ENCODE results near the gene FAM3A. TPM values are rescaled to one million over a fixed set of nuclear protein-coding genes. Genes with fewer than 3 reads are reported as not detected.

The FAM3A gene
- total RNA-seq, 5 donors from 2014 or later (not counting 1 experiment from before 2014, with no cell fraction given): 33.9 to 67.6 (median 57.8) TPM

DNA sequence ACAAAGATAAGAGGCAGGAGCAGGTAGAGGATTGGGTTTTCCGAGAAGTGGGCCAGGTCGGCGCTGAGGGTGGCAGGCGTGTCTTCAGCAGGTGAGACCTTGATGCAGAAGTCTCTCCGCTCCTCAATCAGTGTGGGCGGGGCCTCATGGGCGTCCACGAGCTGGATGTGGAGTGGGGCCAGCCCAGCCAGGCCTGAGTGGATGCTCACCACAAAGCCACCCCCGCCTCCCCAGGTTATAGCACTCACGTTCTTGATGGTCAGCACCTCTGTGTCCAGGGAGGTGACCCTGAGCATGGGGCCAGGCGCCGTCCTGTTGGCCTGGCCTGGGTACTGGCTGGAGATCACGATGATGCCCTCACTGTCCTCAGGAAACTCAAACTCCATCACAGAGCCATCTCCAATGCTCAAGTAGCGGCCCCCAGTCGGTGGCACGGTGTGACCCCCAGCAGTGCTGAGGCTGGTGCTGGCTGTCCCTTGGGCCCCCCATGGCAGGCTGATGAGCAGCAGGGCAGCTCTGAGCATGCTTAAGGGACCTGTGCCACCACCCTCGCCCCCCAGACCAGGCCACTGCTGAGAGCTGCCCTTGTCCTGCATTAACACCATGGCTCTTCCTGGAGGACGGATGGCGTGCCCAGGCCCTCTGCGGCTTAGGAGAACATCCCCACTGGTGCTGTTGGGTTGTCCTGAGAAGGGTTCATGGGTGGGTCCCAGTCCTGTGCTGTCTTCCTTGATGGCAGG, 27.5 kb downstream of the FAM3A start:
- H3K27me3 Mint-ChIP-seq: peaks cover 0 to 4% of the 10 kb centered on the region in 2 donors
- no peaks in the 10 kb centered on the region for H3K36me3 Mint-ChIP-seq
- no peak overlapping the region for H3K4me3 ChIP-seq (ENCODE audit: control insufficient read depth in 1 of 2, extremely low read depth in 1 of 2, low read length in 1 of 2)
- H3K4me3 Mint-ChIP-seq: peak overlapping the region in 1 of 3 donors; percentile 86
- CTCF ChIA-PET: no interaction called here
- 93% methylated on average over 3 of the region's 20 CpGs for WGBS (ENCODE audit: insufficient coverage)
- peaks cover 0 to 62% of the 10 kb centered on the region in 2 experiments for H3K4me1 ChIP-seq (ENCODE audit: control insufficient read depth in 1 of 2, extremely low read depth in 1 of 2, insufficient read depth in 2 of 2, low read length in 2 of 2)
- no peaks in the 10 kb centered on the region for H3K9me3 ChIP-seq
- H3K27me3 ChIP-seq (replicated peaks in 1 of 2; ENCODE audit: control insufficient read depth in 2 of 2, extremely low read depth in 1 of 2, insufficient read depth in 2 of 2, low read length in 1 of 2): no peaks in the 10 kb centered on the region
- POLR2A ChIA-PET: no interaction called here
- H3K4me1 Mint-ChIP-seq: peaks cover 18 to 35% (median 31%) of the 10 kb centered on the region in 3 donors
- H3K27ac ChIP-seq (ENCODE audit: low read length): no peak overlapping the region
- H3K9me3 Mint-ChIP-seq: no peaks in the 10 kb centered on the region
- H3K36me3 ChIP-seq (ENCODE audit: control insufficient read depth in 2 of 2, extremely low read depth in 1 of 2, insufficient read depth in 1 of 2, low read length in 1 of 2): peaks cover 0 to 24% of the 10 kb centered on the region in 2 donors
- ATAC-seq (replicated peaks in 1 of 4): no peak
- H3K27ac Mint-ChIP-seq: peak overlapping the region in 1 of 2 donors; percentile 92
- DNase-seq: no peak

DNA sequence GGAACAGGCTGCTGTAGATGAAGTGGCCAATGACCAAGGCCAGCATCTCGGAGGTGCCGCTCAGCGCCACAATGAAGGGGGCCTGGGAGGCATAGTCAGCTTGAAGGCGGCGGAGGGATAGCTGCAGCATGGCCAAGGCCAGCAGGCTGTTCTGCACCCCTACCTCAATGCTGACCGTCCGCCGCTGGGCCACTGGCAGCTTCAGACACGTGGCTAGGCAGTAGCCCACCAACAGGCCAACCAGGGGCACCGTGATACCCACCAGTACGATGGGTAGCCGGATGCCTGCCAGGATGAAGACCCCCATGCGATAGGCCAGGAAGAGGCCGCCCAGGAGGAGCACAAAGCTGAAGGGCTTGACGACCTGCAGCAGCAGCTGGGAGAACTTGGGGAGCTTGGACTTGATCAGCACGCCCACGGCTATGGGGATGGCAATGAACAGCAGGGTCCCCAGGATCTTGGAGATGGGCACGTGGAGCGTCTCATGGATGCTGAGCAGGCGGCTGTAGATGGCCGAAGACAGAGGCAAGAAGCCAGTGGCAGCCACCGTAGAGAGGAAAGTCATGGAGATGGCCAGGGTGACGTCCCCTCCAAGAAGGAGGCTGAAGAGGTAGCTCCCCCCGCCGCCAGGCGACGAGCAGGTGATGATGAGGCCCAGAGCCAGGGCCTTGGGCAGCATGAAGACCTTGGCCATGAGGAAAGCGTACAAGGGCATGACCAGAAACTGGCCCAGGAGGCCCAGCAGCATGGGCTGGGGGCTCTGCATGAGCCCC, 28.3 kb downstream of the FAM3A start:
- Mint-ChIP-seq H3K27me3 (peaks cover 0 to 4% of the 10 kb centered on the region in 2 donors), H3K27ac (peak overlapping the region; percentile 27 to 85), H3K4me1 (peaks cover 22 to 39% (median 34%) of the 10 kb centered on the region in 3 donors), H3K4me3 (peak overlapping the region; percentile 21 to 82 (median 79)), H3K36me3 (no peaks in the 10 kb centered on the region), H3K9me3 (no peaks in the 10 kb centered on the region)
- peaks cover 0 to 69% of the 10 kb centered on the region in 2 experiments for H3K4me1 ChIP-seq (ENCODE audit: control insufficient read depth in 1 of 2, extremely low read depth in 1 of 2, insufficient read depth in 2 of 2, low read length in 2 of 2)
- H3K27me3 ChIP-seq (replicated peaks in 1 of 2; ENCODE audit: control insufficient read depth in 2 of 2, extremely low read depth in 1 of 2, insufficient read depth in 2 of 2, low read length in 1 of 2): no peaks in the 10 kb centered on the region
- DNase-seq (no peak), ATAC-seq (replicated peaks in 1 of 4) (no peak)
- H3K4me3 ChIP-seq (ENCODE audit: control insufficient read depth in 1 of 2, extremely low read depth in 1 of 2, low read length in 1 of 2): no peak overlapping the region
- no peaks in the 10 kb centered on the region for H3K9me3 ChIP-seq
- H3K27ac ChIP-seq (ENCODE audit: low read length): peak overlapping the region; percentile 47
- ChIA-PET POLR2A (interaction anchor here in 1 of 2 donors (0.7 kb wide), 1 partner anchor 49 kb away, joined by 3 read pairs; no protein-coding TSS in a partner anchor), CTCF (no interaction called here)
- peaks cover 0 to 24% of the 10 kb centered on the region in 2 donors for H3K36me3 ChIP-seq (ENCODE audit: control insufficient read depth in 2 of 2, extremely low read depth in 1 of 2, insufficient read depth in 1 of 2, low read length in 1 of 2)
- 96% methylated on average over 22 of the region's 28 CpGs for WGBS (ENCODE audit: insufficient coverage)

DNA sequence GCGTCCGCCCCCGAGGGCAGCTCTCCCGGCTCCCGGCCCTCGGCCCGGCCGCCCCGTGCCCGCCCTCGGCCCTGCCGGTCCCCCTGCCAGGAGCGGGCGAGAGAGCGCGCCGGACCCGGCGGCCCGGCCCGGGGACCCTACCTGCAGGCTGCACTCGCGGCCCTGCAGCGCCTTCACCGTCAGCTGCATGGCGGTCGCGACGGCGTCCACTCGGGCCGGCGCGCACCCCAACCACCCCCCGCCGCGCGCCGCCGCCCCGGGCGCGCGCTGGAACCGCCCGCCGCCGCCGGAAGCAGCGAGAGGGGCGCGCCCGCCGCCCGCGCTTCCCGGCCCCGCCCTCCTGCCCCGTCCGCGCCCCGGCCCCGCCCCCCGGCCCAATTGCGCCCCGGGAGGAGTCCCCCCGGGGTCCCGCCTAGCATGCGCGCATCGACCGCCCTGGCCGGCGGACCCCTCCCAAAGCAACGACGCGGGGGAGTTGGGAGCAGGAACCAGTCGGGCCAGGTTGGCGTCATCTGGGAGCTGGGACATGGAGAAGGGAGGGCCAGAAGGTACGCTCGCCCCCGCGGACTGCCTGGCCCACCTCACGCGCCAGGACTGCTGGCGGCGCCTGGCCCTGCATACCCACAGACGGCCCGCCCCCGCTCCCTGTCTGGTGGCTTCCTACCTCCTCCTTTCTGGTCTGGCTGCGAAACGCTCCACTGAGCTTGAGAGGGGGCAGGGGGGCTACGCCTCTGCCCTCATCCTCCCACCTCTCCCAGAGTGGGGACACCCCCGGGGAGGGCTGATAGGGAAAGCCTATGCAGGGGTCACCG, 29.4 kb downstream of the FAM3A start, which contains the start of gene UBL4A:
TSS of gene UBL4A (minus strand) at position 220 of the 812 bp plus-strand sequence. CDS start at position 189, 31 bp downstream.
- Histone ChIP-seq H3K27me3 (replicated peaks in 1 of 2; ENCODE audit: control insufficient read depth in 2 of 2, extremely low read depth in 1 of 2, insufficient read depth in 2 of 2, low read length in 1 of 2) (no peaks in the 10 kb centered on the region), H3K27ac (ENCODE audit: low read length) (peak within 1 kb of the TSS; percentile 53), H3K4me1 (ENCODE audit: control insufficient read depth in 1 of 2, extremely low read depth in 1 of 2, insufficient read depth in 2 of 2, low read length in 2 of 2) (peaks cover 0 to 69% of the 10 kb centered on the region in 2 experiments), H3K4me3 (ENCODE audit: control insufficient read depth in 1 of 2, extremely low read depth in 1 of 2, low read length in 1 of 2) (peak within 1 kb of the TSS in 1 of 2 donors; percentile 56), H3K9me3 (no peaks in the 10 kb centered on the region), H3K36me3 (ENCODE audit: control insufficient read depth in 2 of 2, extremely low read depth in 1 of 2, insufficient read depth in 1 of 2, low read length in 1 of 2) (peaks cover 0 to 24% of the 10 kb centered on the region in 2 donors)
- peak within 1 kb of the TSS; percentile 75 to 82 (median 79) for H3K4me3 Mint-ChIP-seq
- peaks cover 0 to 12% of the 10 kb centered on the region in 2 donors for H3K27me3 Mint-ChIP-seq
- ChIA-PET POLR2A (no interaction called here), CTCF (no interaction called here)
- no peaks in the 10 kb centered on the region for H3K9me3 Mint-ChIP-seq
- peak within 1 kb of the TSS; percentile 85 to 86 for H3K27ac Mint-ChIP-seq
- no peaks in the 10 kb centered on the region for H3K36me3 Mint-ChIP-seq
- DNase-seq: peak in 23 of 35 experiments; percentile 10 to 72 (median 29)
- ATAC-seq (replicated peaks in 1 of 4): peak; percentile 30 to 44 (median 37)
- peaks cover 28 to 39% (median 39%) of the 10 kb centered on the region in 3 donors for H3K4me1 Mint-ChIP-seq
- 0% methylated on average over 46 of the region's 95 CpGs for WGBS (ENCODE audit: insufficient coverage)

DNA sequence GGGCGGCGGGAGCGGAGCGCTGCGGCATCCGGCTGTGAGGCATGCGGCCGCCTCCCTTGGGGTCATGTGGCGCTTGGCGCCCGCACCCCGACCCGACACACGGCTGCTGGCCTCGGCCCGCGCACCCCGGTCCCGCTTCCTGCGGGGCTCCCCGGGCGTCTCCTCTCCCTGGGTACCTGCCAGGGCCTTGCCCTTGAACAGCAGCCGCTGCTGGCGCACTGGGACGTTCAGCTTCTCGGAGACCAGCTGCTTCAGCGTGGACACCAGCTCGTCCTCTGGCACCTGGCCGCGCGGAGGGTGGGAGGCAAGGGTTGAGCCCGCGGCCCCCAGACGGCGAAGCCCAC, 30.0 kb downstream of the FAM3A start:
- Histone ChIP-seq H3K27me3 (replicated peaks in 1 of 2; ENCODE audit: control insufficient read depth in 2 of 2, extremely low read depth in 1 of 2, insufficient read depth in 2 of 2, low read length in 1 of 2) (no peaks in the 10 kb centered on the region), H3K36me3 (ENCODE audit: control insufficient read depth in 2 of 2, extremely low read depth in 1 of 2, insufficient read depth in 1 of 2, low read length in 1 of 2) (peaks cover 0 to 24% of the 10 kb centered on the region in 2 donors), H3K27ac (ENCODE audit: low read length) (no peak overlapping the region), H3K4me1 (ENCODE audit: control insufficient read depth in 1 of 2, extremely low read depth in 1 of 2, insufficient read depth in 2 of 2, low read length in 2 of 2) (peaks cover 0 to 65% of the 10 kb centered on the region in 2 experiments), H3K4me3 (ENCODE audit: control insufficient read depth in 1 of 2, extremely low read depth in 1 of 2, low read length in 1 of 2) (peak overlapping the region in 1 of 2 donors; percentile 56), H3K9me3 (no peaks in the 10 kb centered on the region)
- peak; percentile 5 to 26 (median 12) for ATAC-seq (replicated peaks in 1 of 4)
- H3K27me3 Mint-ChIP-seq: peaks cover 0 to 12% of the 10 kb centered on the region in 2 donors
- peaks cover 28 to 39% (median 39%) of the 10 kb centered on the region in 3 donors for H3K4me1 Mint-ChIP-seq
- H3K9me3 Mint-ChIP-seq: no peaks in the 10 kb centered on the region
- POLR2A ChIA-PET: no interaction called here
- peak in 22 of 35 experiments; percentile 3 to 56 (median 22) for DNase-seq
- no peak overlapping the region for H3K27ac Mint-ChIP-seq
- H3K36me3 Mint-ChIP-seq: no peaks in the 10 kb centered on the region
- peak overlapping the region; percentile 41 to 61 (median 50) for H3K4me3 Mint-ChIP-seq
- CTCF ChIA-PET: interaction anchor here in 1 of 2 donors (0.7 kb wide), 1 partner anchor 776 kb away, joined by 5 read pairs; no protein-coding TSS in a partner anchor
- under 1% methylated on average over 23 of the region's 35 CpGs for WGBS (ENCODE audit: insufficient coverage)

DNA sequence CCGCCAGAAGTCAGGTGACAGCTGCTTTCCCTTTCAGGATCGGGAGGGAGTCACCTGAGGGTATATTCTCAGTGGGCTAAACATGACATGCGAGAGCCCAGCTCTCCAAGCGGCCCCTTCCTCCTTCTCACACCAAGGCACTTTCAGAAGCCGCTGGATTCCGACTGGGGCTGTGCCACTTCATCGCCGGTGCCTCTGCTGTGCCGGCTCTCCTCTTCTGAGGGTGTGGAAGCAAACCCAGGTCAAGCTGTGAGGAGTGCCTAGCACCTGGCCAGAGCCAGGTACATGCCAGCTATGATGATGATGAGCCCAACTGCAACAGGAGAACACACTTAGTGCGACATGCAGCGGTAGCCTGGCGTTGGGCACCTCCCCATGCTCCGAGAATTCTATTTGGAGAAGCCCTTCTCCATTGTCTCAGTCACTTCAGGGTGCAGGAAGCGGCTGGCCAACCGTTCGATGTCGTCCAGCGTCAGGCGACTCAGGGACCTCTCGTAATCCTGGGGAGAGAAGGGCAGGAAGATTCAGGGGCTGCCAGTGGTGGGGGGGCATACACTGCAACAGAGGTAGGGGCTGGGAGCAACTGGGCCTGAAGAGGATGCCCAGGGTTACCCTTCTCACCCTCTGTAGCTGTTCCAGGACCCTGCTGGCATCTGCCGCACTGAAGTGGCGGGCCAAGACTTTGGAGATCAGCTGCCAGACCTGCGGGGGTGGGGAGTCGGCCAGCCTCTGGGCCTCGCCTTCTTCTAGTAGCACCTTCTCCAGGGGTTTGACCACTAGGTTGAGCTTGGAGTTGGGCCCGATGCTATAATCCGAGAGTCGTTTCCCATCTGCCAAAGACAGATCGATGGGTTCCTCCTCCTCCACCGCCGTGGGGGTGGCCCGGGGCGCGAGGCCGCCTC, 30.6 kb downstream of the FAM3A start:
- H3K4me1 ChIP-seq (ENCODE audit: control insufficient read depth in 1 of 2, extremely low read depth in 1 of 2, insufficient read depth in 2 of 2, low read length in 2 of 2): peaks cover 0 to 62% of the 10 kb centered on the region in 2 experiments
- CTCF ChIA-PET: interaction anchor here in 1 of 2 donors (0.7 kb wide), 1 partner anchor 776 kb away, joined by 5 read pairs; no protein-coding TSS in a partner anchor
- H3K27me3 ChIP-seq (replicated peaks in 1 of 2; ENCODE audit: control insufficient read depth in 2 of 2, extremely low read depth in 1 of 2, insufficient read depth in 2 of 2, low read length in 1 of 2): no peaks in the 10 kb centered on the region

More for the DNA sequence above, 30.6 kb downstream of the FAM3A start:
- peaks cover 28 to 39% (median 38%) of the 10 kb centered on the region in 3 donors for H3K4me1 Mint-ChIP-seq
- peak overlapping the region; percentile 61 to 73 (median 67) for H3K4me3 Mint-ChIP-seq
- Histone ChIP-seq H3K9me3 (no peaks in the 10 kb centered on the region), H3K27ac (ENCODE audit: low read length) (peak overlapping the region; percentile 53), H3K4me3 (ENCODE audit: control insufficient read depth in 1 of 2, extremely low read depth in 1 of 2, low read length in 1 of 2) (peak overlapping the region in 1 of 2 donors; percentile 36), H3K36me3 (ENCODE audit: control insufficient read depth in 2 of 2, extremely low read depth in 1 of 2, insufficient read depth in 1 of 2, low read length in 1 of 2) (peaks cover 0 to 24% of the 10 kb centered on the region in 2 donors)
- H3K9me3 Mint-ChIP-seq: no peaks in the 10 kb centered on the region
- WGBS (ENCODE audit: insufficient coverage): 5% methylated on average over 11 of the region's 35 CpGs
- H3K27ac Mint-ChIP-seq: peak overlapping the region in 1 of 2 donors; percentile 44
- peaks cover 0 to 12% of the 10 kb centered on the region in 2 donors for H3K27me3 Mint-ChIP-seq
- H3K36me3 Mint-ChIP-seq: no peaks in the 10 kb centered on the region
- DNase-seq (no peak), ATAC-seq (replicated peaks in 1 of 4) (no peak)
- POLR2A ChIA-PET: no interaction called here
